Neural cell (in vitro differentiated cells): ENCODE data around the gene CERS2.

Experiments
- EP300 ChIP-seq: fragments of 450-650 bp; conservative IDR thresholded peaks from 2 replicates; pipeline ENCODE4 v1.6.1; 2014; ENCODE audit warnings: antibody characterized with exemption, mild to moderate bottlenecking, moderate library complexity; ENCODE audit not compliant: poor library complexity, severe bottlenecking
- EZH2 ChIP-seq: fragments of 200-600, 300-800 bp; shearing (Covaris generic), sonication (generic); IDR thresholded peaks from 2 replicates; pipeline ENCODE4 v1.6.1; 2014; ENCODE audit warnings: antibody characterized with exemption, low read length, borderline replicate concordance, mild to moderate bottlenecking; ENCODE audit not compliant: insufficient read depth, poor library complexity, severe bottlenecking
- MXI1 ChIP-seq: fragments of 450-650 bp; conservative IDR thresholded peaks from 2 replicates; pipeline ENCODE4 v1.6.1; 2014; ENCODE audit warnings: antibody characterized with exemption, mild to moderate bottlenecking; ENCODE audit not compliant: poor library complexity, severe bottlenecking
- POLR2AphosphoS5 ChIP-seq: IDR thresholded peaks from 2 replicates; pipeline ENCODE4 v1.6.1; 2012
- RAD21 ChIP-seq: fragments of 450-650 bp; conservative IDR thresholded peaks from 2 replicates; pipeline ENCODE4 v1.6.1; 2014; ENCODE audit warnings: antibody characterized with exemption, mild to moderate bottlenecking, moderate library complexity
- REST ChIP-seq: IDR thresholded peaks from 2 replicates; pipeline ENCODE4 v1.6.1; 2012; ENCODE audit warnings: borderline replicate concordance
- SMC3 ChIP-seq: fragments of 450-650 bp; conservative IDR thresholded peaks from 2 replicates; pipeline ENCODE4 v1.6.1; 2014; ENCODE audit warnings: antibody characterized with exemption, mild to moderate bottlenecking, moderate library complexity; ENCODE audit not compliant: poor library complexity
- TAF1 ChIP-seq: IDR thresholded peaks from 2 replicates; pipeline ENCODE4 v1.6.1; 2012; ENCODE audit warnings: low read depth
- TF ChIP-seq, protein P1 (sequence below): fragments of 450-650 bp; IDR thresholded peaks from 2 replicates; pipeline ENCODE4 v1.5.1; 2014; ENCODE audit warnings: antibody characterized with exemption, mild to moderate bottlenecking, moderate library complexity; ENCODE audit not compliant: poor library complexity, severe bottlenecking

GRCh38 chr1:150976401-150976821 lies 1.8 kb upstream of the CERS2 start:
- TF ChIP-seq EZH2: no peak
- no peak for TF ChIP-seq RAD21
- TF ChIP-seq SMC3: no peak
- TF ChIP-seq, protein P1, sequence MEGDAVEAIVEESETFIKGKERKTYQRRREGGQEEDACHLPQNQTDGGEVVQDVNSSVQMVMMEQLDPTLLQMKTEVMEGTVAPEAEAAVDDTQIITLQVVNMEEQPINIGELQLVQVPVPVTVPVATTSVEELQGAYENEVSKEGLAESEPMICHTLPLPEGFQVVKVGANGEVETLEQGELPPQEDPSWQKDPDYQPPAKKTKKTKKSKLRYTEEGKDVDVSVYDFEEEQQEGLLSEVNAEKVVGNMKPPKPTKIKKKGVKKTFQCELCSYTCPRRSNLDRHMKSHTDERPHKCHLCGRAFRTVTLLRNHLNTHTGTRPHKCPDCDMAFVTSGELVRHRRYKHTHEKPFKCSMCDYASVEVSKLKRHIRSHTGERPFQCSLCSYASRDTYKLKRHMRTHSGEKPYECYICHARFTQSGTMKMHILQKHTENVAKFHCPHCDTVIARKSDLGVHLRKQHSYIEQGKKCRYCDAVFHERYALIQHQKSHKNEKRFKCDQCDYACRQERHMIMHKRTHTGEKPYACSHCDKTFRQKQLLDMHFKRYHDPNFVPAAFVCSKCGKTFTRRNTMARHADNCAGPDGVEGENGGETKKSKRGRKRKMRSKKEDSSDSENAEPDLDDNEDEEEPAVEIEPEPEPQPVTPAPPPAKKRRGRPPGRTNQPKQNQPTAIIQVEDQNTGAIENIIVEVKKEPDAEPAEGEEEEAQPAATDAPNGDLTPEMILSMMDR: no peak
- TF ChIP-seq EP300: no peak
- no peak for TF ChIP-seq REST
- no peak for TF ChIP-seq TAF1
- TF ChIP-seq MXI1: no peak
- TF ChIP-seq POLR2AphosphoS5: no peak
